SK-N-SH (cell line): ENCODE measurements around the gene GATAD2A.

Experiments
- EZH2phosphoT487 ChIP-seq: fragments of 200-600 bp; sonication (generic); IDR thresholded peaks from 2 replicates; pipeline ENCODE4 v1.6.1; 2017; ENCODE audit warnings: low read depth, mixed run types, mild to moderate bottlenecking, antibody characterized with exemption, moderate library complexity, borderline replicate concordance
- FOXM1 ChIP-seq: IDR thresholded peaks from 2 replicates; pipeline ENCODE4 v1.4.0; 2012; ENCODE audit warnings: low read depth, mild to moderate bottlenecking
- MXI1 ChIP-seq: IDR thresholded peaks from 2 replicates; pipeline ENCODE4 v1.6.1; 2012; ENCODE audit warnings: mild to moderate bottlenecking, low read depth, low read length, improper control_type of control experiment
- POLR2AphosphoS5 ChIP-seq: IDR thresholded peaks from 2 replicates; pipeline ENCODE4 v1.6.1; 2012; ENCODE audit warnings: low read depth, low read length
- SIN3A ChIP-seq: IDR thresholded peaks from 2 replicates; pipeline ENCODE4 v1.6.1; 2012; ENCODE audit warnings: low read depth, mild to moderate bottlenecking, low read length, moderate library complexity, borderline replicate concordance
- SMC3 ChIP-seq: IDR thresholded peaks from 2 replicates; pipeline ENCODE4 v1.6.1; 2012; ENCODE audit warnings: low read depth, low read length, improper control_type of control experiment
- TF ChIP-seq, protein P1 (sequence below): fragments of 200-600 bp; sonication (generic); IDR thresholded peaks from 2 replicates; pipeline ENCODE4 v1.6.1; 2017; ENCODE audit warnings: antibody characterized with exemption, mild to moderate bottlenecking, moderate library complexity
- TF ChIP-seq, protein P2 (sequence below): IDR thresholded peaks from 2 replicates; pipeline ENCODE4 v1.4.0; 2012; ENCODE audit warnings: low read depth

DNA sequence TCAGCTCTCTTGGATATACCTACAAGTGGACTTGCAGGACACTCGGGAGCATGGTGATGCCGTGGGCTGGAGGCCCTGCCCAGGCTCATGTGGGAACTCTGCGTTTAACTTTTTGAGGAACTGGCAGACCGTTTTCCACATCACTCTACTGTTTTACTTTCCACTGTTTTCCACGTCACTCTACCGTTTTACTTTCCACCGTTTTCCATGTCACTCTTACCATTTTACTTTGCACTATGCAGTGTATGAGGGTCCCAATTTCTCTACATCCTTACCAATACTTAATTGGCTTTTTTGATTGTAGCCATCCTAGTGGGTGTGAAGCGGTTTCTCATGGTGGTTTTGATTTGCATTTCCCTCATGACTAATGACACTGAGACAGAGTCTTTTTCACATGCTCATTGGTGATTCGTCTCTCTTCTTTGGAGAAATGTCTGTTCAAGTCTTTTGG is 40.5 kb downstream of the GATAD2A start:
- no peak for TF ChIP-seq EZH2phosphoT487
- no peak for TF ChIP-seq MXI1
- TF ChIP-seq, protein P1, sequence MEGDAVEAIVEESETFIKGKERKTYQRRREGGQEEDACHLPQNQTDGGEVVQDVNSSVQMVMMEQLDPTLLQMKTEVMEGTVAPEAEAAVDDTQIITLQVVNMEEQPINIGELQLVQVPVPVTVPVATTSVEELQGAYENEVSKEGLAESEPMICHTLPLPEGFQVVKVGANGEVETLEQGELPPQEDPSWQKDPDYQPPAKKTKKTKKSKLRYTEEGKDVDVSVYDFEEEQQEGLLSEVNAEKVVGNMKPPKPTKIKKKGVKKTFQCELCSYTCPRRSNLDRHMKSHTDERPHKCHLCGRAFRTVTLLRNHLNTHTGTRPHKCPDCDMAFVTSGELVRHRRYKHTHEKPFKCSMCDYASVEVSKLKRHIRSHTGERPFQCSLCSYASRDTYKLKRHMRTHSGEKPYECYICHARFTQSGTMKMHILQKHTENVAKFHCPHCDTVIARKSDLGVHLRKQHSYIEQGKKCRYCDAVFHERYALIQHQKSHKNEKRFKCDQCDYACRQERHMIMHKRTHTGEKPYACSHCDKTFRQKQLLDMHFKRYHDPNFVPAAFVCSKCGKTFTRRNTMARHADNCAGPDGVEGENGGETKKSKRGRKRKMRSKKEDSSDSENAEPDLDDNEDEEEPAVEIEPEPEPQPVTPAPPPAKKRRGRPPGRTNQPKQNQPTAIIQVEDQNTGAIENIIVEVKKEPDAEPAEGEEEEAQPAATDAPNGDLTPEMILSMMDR, result no peak
- TF ChIP-seq, protein P2, sequence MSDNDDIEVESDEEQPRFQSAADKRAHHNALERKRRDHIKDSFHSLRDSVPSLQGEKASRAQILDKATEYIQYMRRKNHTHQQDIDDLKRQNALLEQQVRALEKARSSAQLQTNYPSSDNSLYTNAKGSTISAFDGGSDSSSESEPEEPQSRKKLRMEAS, result no peak
- no peak for TF ChIP-seq POLR2AphosphoS5
- TF ChIP-seq SIN3A, result no peak
- TF ChIP-seq SMC3, result no peak
- no peak for TF ChIP-seq FOXM1
